NCI-H1436 treated with DMSO at 0.1 percent for 48 hours (cell line): ENCODE results near the gene BABAM2.
"Not testable (repeated sequence)": the region's sequence is repeated elsewhere in the genome, so short reads cannot be mapped to it uniquely, and the experiment has no call there.

ENCODE experiments used
- DNase-seq: peaks from one replicate; lab custom pipeline; 2025; lab: John Stamatoyannopoulos, UW

BABAM2 gene

DNA sequence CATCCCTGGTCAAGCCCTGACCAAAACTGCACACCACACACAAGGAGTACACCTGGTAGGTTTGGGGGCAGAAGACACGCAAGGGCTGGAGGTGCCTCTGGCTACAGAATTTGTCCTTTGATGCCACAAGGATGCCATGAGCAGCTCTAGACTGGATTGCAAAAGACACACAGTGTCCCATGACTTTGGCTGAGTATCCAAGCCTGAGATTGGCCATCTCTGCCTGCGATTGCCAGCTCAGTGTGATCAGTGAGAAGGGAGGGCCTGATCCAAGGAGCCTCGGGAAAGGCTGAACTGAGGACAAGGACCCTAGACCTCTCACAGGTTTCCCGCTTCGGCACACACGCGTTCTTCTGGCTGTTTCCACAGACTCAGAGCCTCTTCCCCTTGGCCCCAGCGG, 442.2 kb downstream of the BABAM2 start:
- no peak for DNase-seq

DNA sequence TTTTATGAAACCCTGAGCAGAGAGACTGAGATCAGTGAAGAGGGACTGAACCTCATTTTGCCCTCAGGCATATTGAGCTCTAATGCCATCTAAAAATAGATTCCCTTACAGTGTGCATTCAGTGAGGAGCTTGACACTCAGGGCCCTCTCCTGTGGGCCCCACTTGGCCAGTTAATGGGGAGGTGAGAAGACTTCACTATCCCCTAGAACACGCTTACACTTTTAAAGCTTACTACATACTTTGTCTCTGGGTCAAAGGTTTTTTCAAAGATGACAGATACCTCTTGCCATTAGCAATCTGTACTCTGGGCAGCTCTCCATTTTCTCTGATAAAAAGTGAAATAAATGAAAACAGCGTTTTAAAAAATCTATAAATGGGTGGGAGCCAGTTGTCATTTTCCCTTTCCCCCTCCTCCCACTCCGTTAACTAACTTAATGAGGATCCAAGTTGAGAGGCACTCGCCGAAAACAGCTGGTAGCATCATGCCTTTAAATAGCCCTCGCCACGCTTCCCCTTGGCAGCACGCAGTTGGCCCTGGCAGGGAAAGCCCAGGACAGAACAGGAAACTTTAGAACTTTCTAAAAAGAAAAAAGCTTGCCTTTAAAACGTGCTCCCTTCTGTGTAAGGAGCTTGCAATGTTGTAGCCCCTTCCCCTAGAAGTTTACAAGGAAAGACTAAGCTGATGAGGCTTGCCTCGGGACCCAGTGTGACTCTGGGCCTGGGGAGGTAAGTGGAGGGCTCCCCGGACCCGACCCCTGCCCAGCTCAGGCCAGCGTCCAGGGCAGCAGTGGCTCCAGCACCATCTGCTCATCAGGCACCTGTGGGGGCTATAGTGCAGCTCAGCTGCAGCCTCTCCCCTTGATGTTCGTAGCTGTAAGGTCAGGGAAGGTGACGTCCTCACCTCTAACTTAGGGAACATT, 443.3 kb downstream of the BABAM2 start:
- no peak for DNase-seq

DNA sequence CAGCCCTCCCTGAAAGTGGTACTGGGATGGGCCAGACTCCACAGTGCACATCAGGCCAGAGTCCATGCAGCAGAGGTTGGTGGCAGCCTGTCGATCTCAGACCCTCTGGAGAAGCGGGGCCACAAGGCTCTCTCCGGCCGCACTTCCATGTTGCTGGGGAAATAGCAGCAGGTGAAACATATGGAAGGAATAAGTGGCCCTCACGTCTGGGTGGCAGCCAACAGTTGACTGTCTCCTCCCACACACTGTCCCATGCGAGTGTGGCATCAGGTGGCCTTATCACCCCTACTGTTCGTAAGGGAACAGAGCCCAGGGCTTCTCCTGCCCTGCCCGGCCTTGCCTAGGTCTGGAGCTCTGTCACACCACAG, 444.0 kb downstream of the BABAM2 start:
- no peak for DNase-seq

DNA sequence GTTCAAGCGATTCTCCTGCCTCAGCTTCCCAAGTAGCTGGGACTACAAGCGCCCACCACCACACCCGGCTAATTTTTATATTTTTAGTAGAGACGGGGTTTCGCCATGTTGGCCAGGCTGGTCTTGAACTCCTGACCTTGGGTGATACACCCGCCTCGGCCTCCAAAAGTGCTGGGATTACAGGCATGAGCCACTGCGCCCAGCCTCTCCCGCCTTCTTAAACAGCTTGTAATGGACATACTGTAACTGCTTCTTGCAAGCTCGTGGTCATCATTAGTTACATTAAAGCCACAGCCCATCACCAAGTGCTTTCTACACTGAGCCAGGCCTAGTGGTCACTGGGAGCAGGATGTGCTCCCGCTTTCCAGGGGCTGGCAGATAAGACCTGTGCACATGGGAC, 444.7 kb downstream of the BABAM2 start:
- DNase-seq: not testable (repeated sequence)

DNA sequence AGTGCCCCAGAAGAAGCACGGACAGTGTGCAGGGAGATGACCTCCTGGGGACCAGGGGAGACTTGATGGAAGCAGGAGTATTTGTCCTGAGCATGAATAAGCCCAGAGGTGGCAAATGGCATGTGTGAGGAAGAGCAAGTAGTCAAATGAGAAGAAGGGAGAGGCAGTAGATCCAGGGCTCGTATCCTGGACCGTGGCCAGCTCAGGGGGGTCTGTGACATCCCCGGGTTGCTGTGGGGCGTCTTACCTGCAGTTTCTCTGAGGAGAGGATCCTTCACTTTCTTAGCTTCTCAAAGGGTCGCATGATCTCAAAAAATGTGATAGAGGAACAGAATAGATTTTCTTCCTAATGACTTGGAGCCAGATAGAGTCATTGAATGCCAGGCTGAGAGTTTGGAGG, 445.1 kb downstream of the BABAM2 start:
- no peak for DNase-seq

DNA sequence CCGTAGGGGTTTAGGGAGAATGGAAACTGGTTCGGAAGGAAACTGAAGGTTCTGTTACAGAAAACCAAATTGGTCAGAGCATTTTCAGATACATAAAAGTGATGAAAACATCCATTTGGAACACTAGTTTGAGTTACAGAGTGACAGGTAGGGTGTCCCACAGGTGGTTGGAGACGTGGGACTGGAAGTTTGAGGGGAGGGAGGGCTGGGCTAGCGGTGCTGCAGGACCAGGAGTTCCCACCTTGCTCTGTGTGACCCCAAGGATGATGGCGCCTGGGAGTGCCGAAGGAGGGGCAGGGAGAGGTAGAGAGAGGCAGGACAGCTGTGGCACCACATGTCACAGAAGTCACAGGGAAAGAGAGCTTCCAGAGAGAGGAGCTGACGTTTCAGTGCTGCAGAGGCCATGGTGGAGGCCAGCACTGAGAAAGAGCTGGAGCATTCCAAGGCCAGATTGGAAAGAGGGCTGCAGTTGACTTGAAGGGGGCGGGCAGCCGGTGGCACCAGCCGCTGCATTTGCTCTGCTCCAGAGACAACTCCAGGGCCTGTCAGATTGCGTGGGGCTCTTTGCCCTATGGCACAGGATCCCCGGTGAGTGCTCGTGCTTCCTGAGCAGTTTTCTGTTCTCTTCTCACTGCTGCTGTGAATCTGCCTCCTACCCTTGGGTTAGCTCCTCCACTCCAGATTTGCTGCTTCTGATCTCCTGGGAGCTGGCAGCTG, 445.9 kb downstream of the BABAM2 start:
- DNase-seq: no peak

DNA sequence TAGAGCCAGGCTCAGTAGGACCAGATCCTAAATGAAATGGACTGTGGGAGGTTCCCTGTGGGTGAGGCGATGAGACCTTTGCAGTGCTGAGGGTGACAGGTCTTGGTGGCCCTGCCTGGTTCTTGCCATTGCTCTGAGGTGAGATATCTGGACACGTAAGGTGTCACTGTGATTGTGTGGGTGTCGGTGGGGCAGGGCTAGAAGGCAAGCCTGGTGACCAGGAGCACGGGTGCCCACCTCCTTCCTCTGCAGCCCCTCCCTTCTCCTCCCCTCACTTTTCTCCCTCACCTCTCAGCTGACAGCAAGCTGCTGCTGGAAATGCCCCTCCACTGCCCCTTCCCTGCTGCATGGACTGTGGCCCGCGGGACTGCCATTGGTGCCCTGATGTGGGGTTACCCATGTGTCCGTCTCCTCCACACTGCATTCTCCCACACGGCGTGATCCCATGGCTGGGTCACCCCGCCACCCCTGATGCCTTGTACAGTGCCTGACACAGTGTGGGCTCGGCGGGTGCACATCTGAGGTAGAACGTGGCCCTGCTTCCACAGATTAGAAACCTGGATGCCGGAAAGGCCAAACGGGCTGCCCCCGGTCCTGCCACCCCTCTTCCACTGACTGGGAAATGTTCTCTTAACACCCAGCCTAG, 446.6 kb downstream of the BABAM2 start:
- DNase-seq: no peak

DNA sequence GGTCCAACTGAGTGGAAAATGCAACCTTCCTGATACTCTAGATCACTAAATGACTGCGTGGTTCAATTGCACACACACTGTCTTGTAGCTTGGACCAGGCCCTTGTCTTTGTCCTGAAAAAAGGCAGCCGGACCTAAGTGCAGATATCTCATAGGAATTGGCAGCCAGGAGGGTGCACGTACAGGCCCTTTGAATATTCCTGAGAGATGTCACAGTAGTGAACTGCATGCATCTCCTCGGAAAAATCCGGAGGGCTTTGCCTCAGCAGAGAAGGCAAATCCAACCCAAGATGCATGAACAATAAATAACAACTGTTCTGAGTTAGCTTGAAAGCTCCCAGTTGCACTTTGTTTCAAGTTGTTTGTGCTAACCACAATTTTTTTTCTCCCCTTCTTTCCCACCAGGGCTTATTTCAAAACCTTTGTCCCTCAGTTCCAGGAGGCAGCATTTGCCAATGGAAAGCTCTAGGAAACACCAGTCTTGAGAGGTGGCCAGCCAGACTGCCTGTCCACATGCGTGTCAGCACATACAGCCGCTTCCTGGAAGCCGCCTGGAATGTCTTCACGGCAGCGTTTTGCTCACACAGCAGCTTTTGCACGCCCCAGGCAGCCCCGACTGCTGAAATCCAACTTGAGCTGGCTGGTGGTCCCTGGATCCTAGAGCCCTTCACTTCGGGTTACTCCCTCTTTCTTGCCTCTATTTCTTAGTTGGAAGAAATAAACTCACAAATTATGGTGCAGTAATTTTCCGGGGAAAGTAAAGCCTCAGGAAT, 447.7 kb downstream of the BABAM2 start:
- no peak for DNase-seq

DNA sequence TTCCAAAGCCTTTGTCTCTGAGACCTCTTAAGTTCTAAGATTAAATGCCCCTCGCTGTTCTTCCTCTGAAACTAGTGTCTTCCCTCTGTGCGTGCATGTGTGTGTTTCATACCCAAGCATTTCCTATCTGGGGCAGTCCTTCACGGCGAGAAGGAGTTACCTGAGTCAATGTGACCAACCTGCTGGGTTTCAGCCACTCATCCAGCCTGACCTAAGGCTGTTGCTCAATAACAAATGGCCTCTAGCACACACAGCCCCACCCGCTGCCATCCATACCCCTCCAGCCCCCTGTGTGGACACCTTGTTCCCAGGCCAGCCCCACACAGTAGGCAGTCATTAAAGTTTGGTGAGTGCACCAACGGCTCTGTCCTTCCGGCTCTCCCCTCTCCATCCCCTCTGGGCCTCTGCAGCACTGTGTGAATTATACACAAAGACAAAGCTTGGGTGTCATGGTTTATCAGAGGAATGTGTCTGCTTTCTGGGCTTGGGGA, 448.3 kb downstream of the BABAM2 start:
- DNase-seq: no peak

DNA sequence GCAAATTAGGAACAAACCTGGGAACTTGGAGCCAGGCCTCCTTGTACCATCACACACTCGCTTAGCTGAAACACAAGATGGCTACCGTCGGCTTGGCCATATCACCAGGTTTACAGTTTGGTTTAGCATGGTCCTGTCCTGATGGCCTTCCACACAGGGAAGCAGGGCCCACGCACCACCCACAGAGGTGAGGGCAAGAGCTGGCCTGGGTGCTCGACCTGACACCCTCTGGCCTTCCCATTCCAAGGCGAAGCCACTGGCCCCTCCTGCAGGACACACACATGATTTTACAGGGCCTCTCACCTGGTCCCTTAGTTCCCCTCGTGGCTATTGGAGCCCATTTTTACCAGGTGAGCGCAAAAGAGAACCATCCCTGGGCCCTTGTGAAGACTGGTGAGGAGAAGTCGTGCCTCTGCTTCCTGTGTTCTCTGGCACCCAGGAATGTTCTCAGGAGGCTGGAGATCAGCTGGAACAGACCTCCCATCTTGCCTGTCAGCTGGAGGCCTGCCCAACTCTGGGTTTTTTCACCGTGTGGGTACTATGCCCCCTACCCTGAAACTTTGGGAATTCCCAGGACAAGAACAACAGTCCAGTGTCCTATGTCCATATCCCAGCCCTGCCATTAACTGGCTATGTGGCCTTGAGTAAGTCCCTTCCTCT, 449.1 kb downstream of the BABAM2 start:
- no peak for DNase-seq

DNA sequence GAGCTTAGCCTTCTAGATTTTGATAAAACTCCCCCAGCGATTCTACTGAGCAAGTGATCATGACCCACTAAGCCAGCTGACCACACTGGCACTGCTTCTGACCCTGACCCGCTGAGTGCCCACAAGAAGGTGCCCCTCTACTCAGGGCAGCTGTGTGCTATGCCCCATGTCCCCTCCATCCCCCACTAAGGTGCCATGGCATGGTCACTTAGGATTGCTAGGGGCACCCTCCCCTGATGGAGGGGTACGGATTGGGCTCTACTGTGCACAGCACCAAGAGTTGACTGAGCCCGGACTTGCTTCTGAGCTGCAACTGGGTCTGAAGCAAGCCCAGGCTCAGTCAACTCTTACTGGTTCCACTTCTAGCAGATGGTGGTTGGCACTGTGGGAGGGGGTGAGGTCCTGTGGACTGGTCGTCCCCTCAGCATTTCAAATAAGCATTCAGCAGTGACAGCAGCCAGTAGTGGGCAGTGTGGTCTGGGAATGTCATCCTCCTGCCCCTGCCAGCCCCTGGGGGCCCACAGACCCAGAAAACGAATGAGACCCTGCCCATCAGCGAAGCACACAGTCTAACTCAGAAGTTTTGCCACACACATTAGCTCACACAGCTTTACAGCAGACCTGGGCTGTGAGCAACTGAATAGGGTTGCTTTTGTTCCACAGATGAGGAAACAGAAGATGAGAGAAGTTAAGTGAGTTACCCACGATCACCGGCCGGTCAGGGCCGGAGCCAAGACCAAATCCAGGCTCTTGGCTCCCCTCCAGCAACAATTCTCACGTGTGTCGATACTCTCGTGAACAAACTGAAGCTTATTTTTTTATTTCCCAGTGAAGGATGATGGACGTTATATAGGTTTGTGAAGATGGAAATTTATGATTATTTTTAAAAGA, 450.0 kb downstream of the BABAM2 start:
- no peak for DNase-seq

DNA sequence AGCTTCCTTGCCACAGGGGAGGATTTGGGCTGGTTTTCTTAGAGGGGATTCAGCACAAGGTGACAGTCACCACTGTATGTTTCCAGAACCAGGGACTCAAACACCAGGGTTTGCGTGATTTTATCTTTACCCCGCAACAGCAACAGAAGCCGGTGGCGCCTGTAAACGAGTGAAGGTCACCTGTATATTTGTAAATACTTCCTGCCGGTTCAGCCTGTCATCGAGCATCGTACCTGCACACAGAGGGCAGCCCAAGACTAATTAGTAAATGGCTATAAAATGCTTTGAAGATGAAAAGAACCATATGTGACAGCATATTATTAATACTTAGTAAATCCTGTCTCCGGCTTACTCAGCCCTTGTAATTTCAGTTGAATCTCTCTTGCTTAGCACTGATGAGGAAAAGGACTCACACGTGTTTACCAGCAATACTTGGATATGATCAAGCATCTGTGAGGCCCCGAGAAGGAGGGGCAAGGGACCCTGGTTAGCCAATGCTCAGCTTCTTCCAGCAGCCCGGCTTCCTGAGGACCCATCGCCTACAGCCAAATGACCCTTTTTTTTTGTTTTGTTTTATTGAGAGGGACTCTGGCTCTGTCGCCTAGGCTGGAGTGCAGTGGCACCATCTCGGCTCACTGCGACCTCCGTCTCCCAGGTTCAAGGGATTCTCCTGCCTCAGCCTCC, 450.8 kb downstream of the BABAM2 start:
- DNase-seq: no peak

DNA sequence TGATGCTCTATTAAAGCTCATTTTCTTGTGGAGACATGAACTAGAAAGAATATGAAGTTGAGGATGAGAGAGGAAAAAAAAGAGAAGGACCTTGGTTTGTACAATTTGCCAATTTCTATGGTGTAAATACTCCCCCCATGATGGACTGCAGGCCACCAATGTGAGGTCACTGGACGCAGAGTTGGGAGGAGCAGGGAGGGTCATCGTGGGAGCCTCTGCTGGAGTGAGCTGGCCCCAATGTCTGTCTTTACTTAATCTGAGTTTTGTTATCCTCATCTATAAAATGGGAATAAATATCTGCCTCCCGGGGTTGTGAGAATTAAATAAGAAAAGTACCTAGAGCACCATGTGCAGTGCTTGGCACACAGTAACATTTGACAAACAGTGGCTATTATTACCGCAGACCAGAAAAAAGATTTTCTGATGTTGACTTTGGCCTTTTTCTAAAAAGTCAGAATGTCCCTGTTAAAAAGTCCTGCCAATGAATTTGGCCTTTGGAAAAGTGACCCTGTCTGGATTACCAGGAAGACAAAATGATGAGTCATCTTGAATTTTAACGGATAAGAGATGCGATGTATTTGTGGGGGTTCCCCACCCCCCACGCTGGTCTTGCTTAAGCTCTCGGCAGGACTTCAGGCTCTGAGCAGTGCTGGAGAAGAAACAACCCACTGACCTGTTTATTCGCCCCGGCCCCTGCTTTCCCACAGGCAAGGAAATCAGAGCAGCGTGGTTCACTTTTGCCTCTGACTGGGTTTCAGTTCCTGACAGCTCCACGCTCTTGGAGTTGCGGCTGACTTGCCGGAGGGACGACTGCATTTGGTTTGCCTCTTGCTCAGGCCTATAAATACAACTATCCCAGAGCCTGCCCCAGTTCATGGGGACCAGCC, 451.8 kb downstream of the BABAM2 start:
- DNase-seq: no peak

DNA sequence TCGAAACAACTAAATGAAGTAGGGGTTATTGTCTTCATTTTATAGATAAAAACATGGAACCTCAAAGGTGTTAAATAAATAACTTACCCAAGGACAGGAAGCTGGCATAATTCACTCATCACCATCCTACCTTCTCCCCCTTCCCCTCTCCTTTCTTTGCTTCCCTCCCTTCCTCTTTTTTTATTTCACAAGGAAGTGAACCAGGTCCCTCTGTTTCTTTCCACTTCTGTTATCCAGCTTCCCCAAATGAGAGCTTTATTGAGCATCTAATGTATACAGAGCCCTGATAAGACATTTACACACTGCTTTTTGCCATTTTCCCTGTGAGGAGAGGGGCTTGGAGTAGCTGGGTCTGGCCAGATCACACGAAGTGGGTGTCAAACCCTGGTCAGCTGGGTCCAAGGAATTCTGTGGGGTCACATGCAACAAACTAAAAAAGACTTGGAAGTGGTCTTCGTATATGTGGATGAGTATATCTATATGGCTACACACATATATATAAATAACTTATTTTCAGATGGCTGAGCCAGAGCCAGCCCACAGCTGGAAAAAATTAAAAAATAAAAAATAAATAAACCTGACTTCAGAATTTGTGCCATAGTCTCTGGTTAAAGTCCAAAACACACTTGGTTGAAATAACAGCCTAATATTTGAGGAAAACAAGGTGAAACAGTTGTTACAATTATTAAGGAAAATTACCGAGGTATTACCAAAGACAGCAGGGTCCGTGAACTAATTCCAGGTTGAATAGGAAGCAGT, 452.8 kb downstream of the BABAM2 start:
- no peak for DNase-seq

DNA sequence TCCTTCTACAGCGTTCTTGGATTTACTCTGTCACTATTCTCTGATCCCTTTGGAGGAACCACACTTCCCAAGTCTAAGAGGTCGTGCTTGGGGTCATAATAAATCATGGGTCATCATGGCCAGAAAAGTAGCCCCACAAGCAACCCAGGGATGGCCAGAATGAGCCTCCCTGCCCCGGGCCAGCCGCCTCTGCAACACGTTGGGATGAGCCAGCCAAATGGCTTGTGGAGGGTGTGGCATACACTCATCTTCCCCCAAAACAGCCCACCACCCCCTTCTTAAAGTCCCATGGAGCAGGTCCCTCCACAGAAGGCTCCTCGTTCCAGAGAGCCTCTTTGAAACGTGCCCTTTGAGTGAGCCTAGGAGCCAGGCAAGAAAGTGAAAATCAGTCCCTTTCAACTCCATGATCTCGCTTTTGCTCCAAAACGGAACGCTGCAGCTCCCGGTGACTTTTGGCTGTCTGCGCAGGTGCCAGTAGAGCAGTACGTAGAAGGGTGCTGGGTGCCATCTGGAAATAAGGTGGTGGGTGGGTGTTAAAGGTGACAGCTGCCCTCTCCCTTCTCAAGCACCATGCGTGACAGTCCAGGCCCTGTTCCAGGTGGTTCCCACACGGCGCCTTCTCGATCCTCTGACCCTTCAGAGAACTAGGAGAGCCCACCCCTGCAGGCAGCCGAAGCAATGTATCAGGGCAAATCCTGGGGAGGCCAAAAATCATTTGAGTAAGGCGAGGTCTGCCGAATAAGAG, 453.6 kb downstream of the BABAM2 start:
- no peak for DNase-seq

DNA sequence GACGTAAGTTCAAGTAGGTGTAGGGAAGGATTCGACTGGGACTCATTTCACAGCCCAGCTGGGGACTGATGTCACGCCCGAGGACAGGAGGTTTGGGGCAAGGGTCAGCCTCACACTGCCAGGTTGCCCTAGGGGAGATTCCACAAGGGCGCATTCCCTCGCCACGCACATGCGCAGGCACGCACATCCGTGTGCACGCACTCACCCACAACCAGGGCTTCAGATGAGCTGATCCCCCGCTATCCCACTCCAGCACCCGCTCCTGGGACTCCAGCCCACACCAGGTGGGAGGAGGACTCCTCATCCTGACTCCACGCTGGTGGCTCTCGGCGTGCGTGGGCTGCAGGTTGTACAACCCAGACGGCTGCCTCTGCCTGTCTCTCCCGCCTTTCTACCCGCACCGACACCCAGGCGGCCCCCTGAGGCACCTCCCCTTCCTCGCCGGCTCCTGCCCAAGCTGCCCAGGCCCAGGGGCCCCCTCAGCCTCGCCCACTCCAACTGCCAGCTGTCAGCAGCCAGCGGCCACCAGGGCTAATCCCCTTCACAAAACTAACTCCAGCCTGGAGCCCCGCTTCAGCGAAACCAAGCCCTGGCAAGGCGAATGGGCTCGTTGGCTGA, 454.3 kb downstream of the BABAM2 start:
- DNase-seq: no peak

DNA sequence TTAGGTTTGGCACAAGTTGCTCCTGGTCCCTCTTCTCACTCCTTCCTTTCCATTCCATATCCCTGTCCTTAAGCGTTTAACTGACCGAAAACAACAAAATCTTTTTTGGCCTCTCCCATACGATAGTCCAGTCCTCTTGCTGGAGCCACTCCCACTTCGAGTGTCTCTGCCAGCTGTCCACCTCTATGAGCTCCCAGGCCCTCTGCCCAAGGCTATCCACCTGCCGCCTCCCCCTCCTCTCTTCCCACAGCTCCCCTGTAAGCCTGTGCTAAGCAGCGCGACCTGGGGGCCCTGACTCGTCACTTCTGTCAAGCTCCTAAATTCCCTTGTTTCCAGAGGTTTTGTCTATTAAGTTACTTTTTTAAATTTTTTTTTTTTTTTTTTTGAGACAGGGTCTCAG, 455.1 kb downstream of the BABAM2 start:
- DNase-seq: no peak
